Astrocyte of the spinal cord (primary cell): Measurements from ENCODE around the gene TRPM1.
A peak's percentile ranks its signal among the peaks of the same experiment; 100 is the strongest.

ENCODE experiments used
- DNase-seq: peaks from one replicate; pipeline ENCODE4 v3.0.0; 2011; ENCODE audit warnings: low read depth, low spot score
- H3K4me3 ChIP-seq: 2 replicates; pipeline ENCODE4 v1.5.1; 2011; ENCODE audit warnings: low read depth, mild to moderate bottlenecking, low read length, moderate library complexity
- in situ Hi-C: cut with HindIII; loops from 2 replicates; pipeline ENCODE4 v1.10.0; 2017; ENCODE audit warnings: low sequenced_read_pairs
- TF ChIP-seq, protein P1 (sequence below): IDR thresholded peaks from 2 replicates; pipeline ENCODE4 v1.5.1; 2012; ENCODE audit warnings: low read depth, mild to moderate bottlenecking, low read length, inconsistent platforms

TRPM1 gene

GRCh38 chr15:31020542-31020941, 81.0 kb downstream of the TRPM1 start:
- no peak overlapping the region for H3K4me3 ChIP-seq
- in situ Hi-C loops: no loop called here
- peak; percentile 20 for DNase-seq
- TF ChIP-seq, protein P1, sequence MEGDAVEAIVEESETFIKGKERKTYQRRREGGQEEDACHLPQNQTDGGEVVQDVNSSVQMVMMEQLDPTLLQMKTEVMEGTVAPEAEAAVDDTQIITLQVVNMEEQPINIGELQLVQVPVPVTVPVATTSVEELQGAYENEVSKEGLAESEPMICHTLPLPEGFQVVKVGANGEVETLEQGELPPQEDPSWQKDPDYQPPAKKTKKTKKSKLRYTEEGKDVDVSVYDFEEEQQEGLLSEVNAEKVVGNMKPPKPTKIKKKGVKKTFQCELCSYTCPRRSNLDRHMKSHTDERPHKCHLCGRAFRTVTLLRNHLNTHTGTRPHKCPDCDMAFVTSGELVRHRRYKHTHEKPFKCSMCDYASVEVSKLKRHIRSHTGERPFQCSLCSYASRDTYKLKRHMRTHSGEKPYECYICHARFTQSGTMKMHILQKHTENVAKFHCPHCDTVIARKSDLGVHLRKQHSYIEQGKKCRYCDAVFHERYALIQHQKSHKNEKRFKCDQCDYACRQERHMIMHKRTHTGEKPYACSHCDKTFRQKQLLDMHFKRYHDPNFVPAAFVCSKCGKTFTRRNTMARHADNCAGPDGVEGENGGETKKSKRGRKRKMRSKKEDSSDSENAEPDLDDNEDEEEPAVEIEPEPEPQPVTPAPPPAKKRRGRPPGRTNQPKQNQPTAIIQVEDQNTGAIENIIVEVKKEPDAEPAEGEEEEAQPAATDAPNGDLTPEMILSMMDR: no peak

- peak; percentile 20 for DNase-seq
- in situ Hi-C loops: no loop called here
- TF ChIP-seq, protein P1: no peak
- H3K4me3 ChIP-seq: no peak overlapping the region
These were observed 81.5 kb downstream of the TRPM1 start for GRCh38 chr15:31019986-31020385.

DNA sequence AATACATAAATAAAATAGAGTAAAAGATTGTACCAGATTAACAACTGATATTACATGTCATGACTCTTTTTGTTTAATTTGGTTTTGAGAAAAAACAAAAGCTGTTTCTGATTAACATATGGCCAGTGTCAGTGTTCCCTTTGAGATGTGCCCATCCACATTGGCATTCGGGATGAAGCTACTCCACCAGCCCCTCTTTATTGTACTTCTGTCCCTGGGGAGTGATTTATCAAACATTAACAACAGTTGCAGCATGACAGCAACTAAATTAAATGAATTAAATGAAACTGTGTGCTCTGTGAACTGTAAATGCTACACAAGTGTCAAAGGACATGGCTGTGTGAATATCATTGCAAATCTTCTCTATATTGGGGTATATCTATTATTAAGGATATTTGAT, 84.2 kb downstream of the TRPM1 start:
- in situ Hi-C loops: no loop called here
- TF ChIP-seq, protein P1: no peak
- no peak overlapping the region for H3K4me3 ChIP-seq
- no peak for DNase-seq

GRCh38 chr15:31016446-31016915, 85.0 kb downstream of the TRPM1 start:
- DNase-seq: peak; percentile 61
- no peak overlapping the region for H3K4me3 ChIP-seq
- in situ Hi-C loops: no loop called here
- TF ChIP-seq, protein P1: no peak

DNA sequence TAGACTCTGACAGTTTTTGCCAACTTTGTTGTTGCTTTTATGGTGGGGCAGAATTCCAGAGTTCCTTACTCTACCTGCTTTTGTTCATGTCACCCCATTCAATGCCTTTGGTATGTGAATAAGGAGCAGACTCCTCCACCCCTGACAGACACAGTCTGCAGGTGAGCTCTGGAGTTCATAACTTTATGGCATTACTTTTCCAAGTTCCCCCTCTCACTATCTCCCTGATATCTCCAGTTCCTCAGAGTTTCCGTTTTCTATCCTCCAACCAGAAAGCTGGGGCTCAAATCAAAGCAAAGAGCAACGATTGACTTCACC, 87.0 kb downstream of the TRPM1 start:
- in situ Hi-C loops: no loop called here
- H3K4me3 ChIP-seq: no peak overlapping the region
- no peak for DNase-seq
- TF ChIP-seq, protein P1: no peak

DNA sequence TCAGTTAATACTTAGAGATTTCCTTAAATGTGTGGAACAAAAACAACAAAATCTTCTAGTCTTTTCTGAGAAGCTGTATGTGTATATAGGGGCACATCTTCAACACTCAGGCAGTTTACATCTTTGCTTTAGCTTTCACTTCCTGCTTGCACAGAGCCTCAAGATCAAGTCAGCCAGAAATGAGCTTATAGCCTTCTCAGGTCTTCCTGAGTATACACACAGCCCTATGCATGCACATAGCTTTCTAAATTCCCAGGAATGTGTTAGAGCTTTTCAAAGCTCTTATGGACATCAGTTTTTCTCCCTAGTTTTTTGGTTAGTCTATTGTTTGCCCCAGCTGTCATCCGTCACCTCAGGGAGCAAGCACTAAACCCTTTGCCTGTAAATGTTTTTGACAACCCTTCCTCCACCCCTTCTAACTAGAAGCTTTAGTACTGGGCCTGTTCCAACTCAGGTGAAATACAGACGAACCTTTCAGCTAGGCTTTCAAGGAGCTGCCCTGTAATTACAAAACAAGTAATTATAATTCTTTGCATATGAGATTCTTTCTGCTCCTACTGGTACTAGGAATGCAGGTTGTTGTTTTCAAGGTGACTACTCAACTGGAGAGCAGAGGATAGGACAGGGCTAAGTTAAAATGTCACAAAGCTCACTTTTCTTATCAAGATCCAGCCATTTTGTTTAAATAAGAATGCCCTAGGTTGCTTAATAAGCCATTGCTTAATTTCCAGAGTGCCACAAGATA, 87.5 kb downstream of the TRPM1 start:
- no peak overlapping the region for H3K4me3 ChIP-seq
- in situ Hi-C loops: no loop called here
- DNase-seq: no peak
- TF ChIP-seq, protein P1: no peak
